ENCODE measurements around the gene SUPT3H.

SUPT3H gene

DNA sequence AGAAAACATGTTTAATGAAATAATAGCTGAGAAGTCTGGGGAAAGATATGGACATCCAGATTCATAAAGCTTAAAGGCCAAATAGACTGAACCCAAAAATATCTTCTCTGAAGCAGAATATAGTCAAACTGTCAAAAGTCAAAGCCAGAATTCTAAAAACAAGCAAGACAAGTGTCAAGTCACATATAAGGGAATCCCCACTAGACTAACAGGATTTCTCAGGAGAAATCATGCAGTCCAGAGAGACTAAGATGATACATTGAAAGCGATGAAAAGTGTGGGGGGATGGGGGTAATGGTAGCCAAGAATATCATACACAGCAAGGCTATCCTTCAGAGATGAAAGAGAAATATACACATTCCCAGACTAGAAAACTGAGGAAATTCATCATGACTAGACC lies 162.0 kb downstream of the SUPT3H start:
- Histone ChIP-seq H3K27me3 (ENCODE audit: insufficient read depth, insufficient read length) (no peaks in the 10 kb centered on the region), H3K9ac (ENCODE audit: insufficient read length, low read depth) (no peak overlapping the region), H3K4me1 (ENCODE audit: insufficient read depth, insufficient read length) (no peaks in the 10 kb centered on the region), H3K9me3 (ENCODE audit: insufficient read depth, low read length) (0 out of 2 replicates have a peak, but pooled peaks cover 4% of the 10 kb centered on the region), H3K4me3 (ENCODE audit: insufficient read length, low read depth) (no peak overlapping the region), H3K36me3 (ENCODE audit: insufficient read depth, insufficient read length, low read length) (no peaks in the 10 kb centered on the region)
- no peak for TF ChIP-seq YY1 (IDR thresholded peaks at IDR 0.05; ENCODE audit: insufficient read depth, insufficient read length)
- no peak for TF ChIP-seq SUZ12 (IDR thresholded peaks at IDR 0.05; ENCODE audit: extremely low read depth, insufficient read depth, insufficient read length)
- TF ChIP-seq ZNF274 (IDR thresholded peaks at IDR 0.05; ENCODE audit: low read depth, low read length), result no peak
- no peak for DNase-seq (ENCODE audit: low read depth, low spot score)

DNA sequence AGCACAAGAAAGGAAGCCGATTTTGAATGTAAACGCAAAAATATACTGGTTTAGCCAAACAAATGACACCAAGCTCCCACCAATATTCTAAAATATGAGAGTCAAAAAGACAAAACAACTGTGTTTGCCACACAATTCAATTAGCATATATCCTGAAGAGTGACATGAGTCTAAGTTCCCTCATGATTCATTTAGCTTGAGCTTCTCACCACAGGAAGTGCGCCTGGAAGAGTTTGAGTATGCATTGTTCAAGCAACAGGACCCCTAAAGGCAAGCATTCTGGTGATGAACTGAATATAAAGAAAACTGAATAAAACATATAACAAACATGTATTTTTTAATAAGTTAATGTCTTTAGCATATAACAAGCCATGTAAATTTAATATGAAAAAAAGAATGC lies 164.8 kb downstream of the SUPT3H start:
- DNase-seq (ENCODE audit: low read depth, low spot score), result no peak
- no peaks in the 10 kb centered on the region for H3K4me1 ChIP-seq (ENCODE audit: insufficient read depth, insufficient read length)
- peaks cover 20% of the 10 kb centered on the region; the same call in 1 of the 2 replicates for H3K9me3 ChIP-seq (ENCODE audit: insufficient read depth, low read length)
- no peaks in the 10 kb centered on the region for H3K27me3 ChIP-seq (ENCODE audit: insufficient read depth, insufficient read length)
- H3K36me3 ChIP-seq (ENCODE audit: insufficient read depth, insufficient read length, low read length), result no peaks in the 10 kb centered on the region
- H3K9ac ChIP-seq (ENCODE audit: insufficient read length, low read depth), result no peak overlapping the region
- no peak overlapping the region for H3K4me3 ChIP-seq (ENCODE audit: insufficient read length, low read depth)
- no peak for TF ChIP-seq YY1 (IDR thresholded peaks at IDR 0.05; ENCODE audit: insufficient read depth, insufficient read length)
- no peak for TF ChIP-seq ZNF274 (IDR thresholded peaks at IDR 0.05; ENCODE audit: low read depth, low read length)
- no peak for TF ChIP-seq SUZ12 (IDR thresholded peaks at IDR 0.05; ENCODE audit: extremely low read depth, insufficient read depth, insufficient read length)

DNA sequence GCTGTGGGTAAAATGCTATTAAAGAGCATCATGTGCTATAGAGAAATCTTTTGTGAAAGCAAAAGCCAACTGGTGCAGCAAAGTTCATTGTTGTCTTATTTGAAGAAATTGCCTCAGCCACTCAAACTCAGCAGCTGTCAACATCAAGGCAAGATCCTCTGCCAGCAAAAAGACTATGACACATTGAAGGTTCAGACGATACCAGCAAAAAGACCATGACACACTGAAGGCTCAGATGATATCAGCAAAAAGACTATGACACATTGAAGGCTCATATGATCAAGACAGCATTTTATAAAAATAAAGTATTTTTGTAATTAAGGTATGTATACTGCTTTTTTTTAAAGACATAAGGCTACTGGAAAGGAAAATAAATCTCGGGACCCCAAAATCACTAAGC lies 168.0 kb downstream of the SUPT3H start:
- no peak for DNase-seq (ENCODE audit: low read depth, low spot score)
- TF ChIP-seq SUZ12 (IDR thresholded peaks at IDR 0.05; ENCODE audit: extremely low read depth, insufficient read depth, insufficient read length), result no peak
- no peak for TF ChIP-seq ZNF274 (IDR thresholded peaks at IDR 0.05; ENCODE audit: low read depth, low read length)
- TF ChIP-seq YY1 (IDR thresholded peaks at IDR 0.05; ENCODE audit: insufficient read depth, insufficient read length), result no peak
- no peaks in the 10 kb centered on the region for H3K4me1 ChIP-seq (ENCODE audit: insufficient read depth, insufficient read length)
- H3K36me3 ChIP-seq (ENCODE audit: insufficient read depth, insufficient read length, low read length), result no peaks in the 10 kb centered on the region
- H3K27me3 ChIP-seq (ENCODE audit: insufficient read depth, insufficient read length), result no peaks in the 10 kb centered on the region
- no peak overlapping the region for H3K4me3 ChIP-seq (ENCODE audit: insufficient read length, low read depth)
- peaks cover 16% of the 10 kb centered on the region; the same call in 1 of the 2 replicates for H3K9me3 ChIP-seq (ENCODE audit: insufficient read depth, low read length)
- no peak overlapping the region for H3K9ac ChIP-seq (ENCODE audit: insufficient read length, low read depth)

DNA sequence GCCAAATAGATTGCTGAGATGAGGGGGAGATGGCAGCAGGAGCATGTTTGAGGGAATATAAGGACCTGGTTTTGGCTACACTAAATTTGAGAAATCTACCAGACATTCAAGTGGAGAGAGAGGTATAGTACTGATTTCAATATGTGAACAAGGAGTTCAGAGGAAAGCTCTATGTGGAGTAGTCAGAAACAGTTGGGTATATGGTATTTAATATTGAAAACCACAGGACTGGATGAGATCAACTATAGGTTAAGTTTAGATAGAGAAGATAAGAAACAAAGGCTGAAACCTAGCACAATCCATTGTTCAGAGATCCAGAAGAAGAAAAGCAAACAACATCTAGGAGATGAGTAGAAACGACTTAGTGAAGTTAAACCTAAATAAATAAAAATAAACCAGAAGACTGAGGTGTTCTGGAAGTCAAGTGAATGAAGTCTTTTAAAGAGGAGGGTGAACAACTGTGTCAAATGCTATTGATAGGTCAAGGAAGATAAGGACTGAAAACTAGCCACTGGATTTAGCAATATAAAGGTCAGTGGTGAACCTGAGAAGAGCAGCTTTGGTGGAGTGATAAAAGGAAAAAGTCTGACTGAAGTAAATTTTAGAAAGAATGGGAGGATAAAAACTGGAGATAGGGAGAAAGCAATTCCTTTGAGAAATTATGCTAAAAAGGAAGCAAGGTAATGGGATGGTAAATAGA lies 170.8 kb downstream of the SUPT3H start:
- peaks cover 16% of the 10 kb centered on the region; the same call in 1 of the 2 replicates for H3K9me3 ChIP-seq (ENCODE audit: insufficient read depth, low read length)
- no peak for TF ChIP-seq YY1 (IDR thresholded peaks at IDR 0.05; ENCODE audit: insufficient read depth, insufficient read length)
- TF ChIP-seq SUZ12 (IDR thresholded peaks at IDR 0.05; ENCODE audit: extremely low read depth, insufficient read depth, insufficient read length), result no peak
- TF ChIP-seq ZNF274 (IDR thresholded peaks at IDR 0.05; ENCODE audit: low read depth, low read length), result no peak
- H3K36me3 ChIP-seq (ENCODE audit: insufficient read depth, insufficient read length, low read length), result no peaks in the 10 kb centered on the region
- no peaks in the 10 kb centered on the region for H3K27me3 ChIP-seq (ENCODE audit: insufficient read depth, insufficient read length)
- H3K4me3 ChIP-seq (ENCODE audit: insufficient read length, low read depth), result no peak overlapping the region
- DNase-seq (ENCODE audit: low read depth, low spot score), result no peak
- H3K4me1 ChIP-seq (ENCODE audit: insufficient read depth, insufficient read length), result no peaks in the 10 kb centered on the region
- no peak overlapping the region for H3K9ac ChIP-seq (ENCODE audit: insufficient read length, low read depth)

DNA sequence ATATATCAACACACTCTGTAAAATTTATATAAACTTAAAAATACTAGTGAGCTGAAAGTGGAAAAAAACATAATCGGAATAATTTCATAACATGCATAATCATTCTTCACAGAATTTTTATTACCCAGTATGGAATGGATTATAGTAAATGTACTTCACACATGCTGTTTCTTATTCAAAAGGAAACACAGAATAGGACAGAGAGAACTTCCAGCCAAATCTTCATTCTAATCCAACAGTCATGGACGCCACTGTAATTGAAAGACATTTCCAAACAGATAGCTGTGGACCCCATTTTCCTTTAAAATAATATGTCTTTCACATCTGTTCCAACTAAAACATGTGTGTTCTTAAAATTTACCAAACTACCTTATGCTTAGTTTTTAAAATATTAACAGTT lies 176.2 kb downstream of the SUPT3H start:
- Histone ChIP-seq H3K36me3 (ENCODE audit: insufficient read depth, insufficient read length, low read length) (no peaks in the 10 kb centered on the region), H3K4me3 (ENCODE audit: insufficient read length, low read depth) (no peak overlapping the region), H3K9ac (ENCODE audit: insufficient read length, low read depth) (no peak overlapping the region), H3K4me1 (ENCODE audit: insufficient read depth, insufficient read length) (no peaks in the 10 kb centered on the region), H3K9me3 (ENCODE audit: insufficient read depth, low read length) (no peaks in the 10 kb centered on the region), H3K27me3 (ENCODE audit: insufficient read depth, insufficient read length) (no peaks in the 10 kb centered on the region)
- DNase-seq (ENCODE audit: low read depth, low spot score), result no peak
- TF ChIP-seq SUZ12 (IDR thresholded peaks at IDR 0.05; ENCODE audit: extremely low read depth, insufficient read depth, insufficient read length) (no peak), ZNF274 (IDR thresholded peaks at IDR 0.05; ENCODE audit: low read depth, low read length) (no peak), YY1 (IDR thresholded peaks at IDR 0.05; ENCODE audit: insufficient read depth, insufficient read length) (no peak)

DNA sequence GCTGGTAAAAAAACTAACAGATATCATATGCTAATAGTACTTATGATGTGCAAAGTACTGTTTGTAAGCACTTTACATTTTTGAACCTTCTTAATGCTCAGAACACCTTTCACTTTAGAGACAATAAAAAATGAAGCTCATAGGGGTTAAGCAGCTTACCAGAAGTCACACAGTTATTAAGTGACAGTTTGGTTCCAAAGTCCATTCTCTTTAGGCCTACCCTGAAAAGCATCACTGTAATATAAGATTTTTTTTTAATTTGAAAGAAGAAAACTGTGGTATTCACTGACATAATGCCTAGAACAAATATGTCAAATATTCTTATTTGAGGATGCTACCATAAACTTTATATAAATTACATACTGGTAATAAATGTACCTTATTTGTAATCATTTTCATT lies 177.2 kb downstream of the SUPT3H start:
- Histone ChIP-seq H3K9ac (ENCODE audit: insufficient read length, low read depth) (no peak overlapping the region), H3K27me3 (ENCODE audit: insufficient read depth, insufficient read length) (no peaks in the 10 kb centered on the region), H3K4me1 (ENCODE audit: insufficient read depth, insufficient read length) (no peaks in the 10 kb centered on the region), H3K4me3 (ENCODE audit: insufficient read length, low read depth) (no peak overlapping the region), H3K9me3 (ENCODE audit: insufficient read depth, low read length) (no peaks in the 10 kb centered on the region), H3K36me3 (ENCODE audit: insufficient read depth, insufficient read length, low read length) (no peaks in the 10 kb centered on the region)
- TF ChIP-seq ZNF274 (IDR thresholded peaks at IDR 0.05; ENCODE audit: low read depth, low read length) (no peak), YY1 (IDR thresholded peaks at IDR 0.05; ENCODE audit: insufficient read depth, insufficient read length) (no peak), SUZ12 (IDR thresholded peaks at IDR 0.05; ENCODE audit: extremely low read depth, insufficient read depth, insufficient read length) (no peak)
- DNase-seq (ENCODE audit: low read depth, low spot score), result no peak

DNA sequence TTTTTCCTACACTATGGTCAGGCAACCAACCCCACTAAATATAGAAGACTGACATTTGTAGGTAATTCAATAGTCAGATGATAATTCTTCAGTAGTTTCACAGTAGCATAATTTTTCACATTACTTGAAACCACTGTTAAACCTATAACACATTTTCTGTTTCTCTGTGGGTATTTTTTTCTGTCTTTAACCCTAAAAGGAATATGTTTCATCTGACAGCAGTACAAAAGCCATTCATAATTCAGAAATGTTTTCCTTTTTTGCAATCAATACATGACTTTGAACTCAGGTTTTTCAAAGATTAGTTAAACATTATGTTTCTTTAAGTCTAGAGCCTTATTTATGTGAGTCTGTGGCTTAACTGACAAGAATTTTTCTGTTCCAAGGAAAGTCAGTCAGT lies 178.2 kb downstream of the SUPT3H start:
- no peak for DNase-seq (ENCODE audit: low read depth, low spot score)
- TF ChIP-seq ZNF274 (IDR thresholded peaks at IDR 0.05; ENCODE audit: low read depth, low read length), result no peak
- TF ChIP-seq SUZ12 (IDR thresholded peaks at IDR 0.05; ENCODE audit: extremely low read depth, insufficient read depth, insufficient read length), result no peak
- TF ChIP-seq YY1 (IDR thresholded peaks at IDR 0.05; ENCODE audit: insufficient read depth, insufficient read length), result no peak
- Histone ChIP-seq H3K9ac (ENCODE audit: insufficient read length, low read depth) (no peak overlapping the region), H3K9me3 (ENCODE audit: insufficient read depth, low read length) (no peaks in the 10 kb centered on the region), H3K27me3 (ENCODE audit: insufficient read depth, insufficient read length) (no peaks in the 10 kb centered on the region), H3K4me1 (ENCODE audit: insufficient read depth, insufficient read length) (no peaks in the 10 kb centered on the region), H3K4me3 (ENCODE audit: insufficient read length, low read depth) (no peak overlapping the region), H3K36me3 (ENCODE audit: insufficient read depth, insufficient read length, low read length) (no peaks in the 10 kb centered on the region)
